Measurements from ENCODE around the gene NFYA. TPM values are rescaled to one million over a fixed set of nuclear protein-coding genes. Genes with fewer than 3 reads are reported as not detected.

The NFYA gene
- total and polyA plus RNA-seq, 9 of the 15 experiments (the other 6 are each of a cell fraction or from before 2014, with no cell fraction given) = 7.3 to 37.1 (median 21.8) TPM

DNA sequence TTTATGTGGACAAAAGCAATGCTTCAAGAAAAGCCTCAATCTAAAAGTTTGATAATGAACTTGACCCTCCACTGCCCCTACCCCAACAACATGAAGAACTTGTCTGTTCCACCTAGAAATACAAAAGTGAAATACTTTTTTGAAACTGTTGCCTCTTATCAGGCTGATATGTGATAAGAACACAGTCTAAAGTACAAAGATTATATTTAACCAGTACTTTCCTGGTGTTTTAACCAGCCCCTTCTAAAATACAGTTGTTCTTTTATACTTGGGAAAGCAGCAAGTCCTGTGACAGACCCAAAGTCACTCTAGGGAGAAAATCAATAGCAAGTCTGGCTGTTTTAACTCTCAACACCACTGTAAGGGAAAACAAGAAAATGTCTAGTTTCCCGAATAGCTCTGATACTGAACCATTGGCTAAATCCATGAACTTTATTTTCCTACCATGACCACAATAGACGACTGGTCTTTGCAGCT is 7.2 kb upstream of the NFYA start (continued):
- TF ChIP-seq U2AF2 (optimal IDR thresholded peaks at IDR 0.05; ENCODE audit: low read depth, low read length) (no peak), ZNF551 (CRISPR knock-in tag; IDR thresholded peaks at IDR 0.05) (no peak), CBFA2T3 (IDR thresholded peaks at IDR 0.05) (no peak)
- TF ChIP-seq, protein P1, sequence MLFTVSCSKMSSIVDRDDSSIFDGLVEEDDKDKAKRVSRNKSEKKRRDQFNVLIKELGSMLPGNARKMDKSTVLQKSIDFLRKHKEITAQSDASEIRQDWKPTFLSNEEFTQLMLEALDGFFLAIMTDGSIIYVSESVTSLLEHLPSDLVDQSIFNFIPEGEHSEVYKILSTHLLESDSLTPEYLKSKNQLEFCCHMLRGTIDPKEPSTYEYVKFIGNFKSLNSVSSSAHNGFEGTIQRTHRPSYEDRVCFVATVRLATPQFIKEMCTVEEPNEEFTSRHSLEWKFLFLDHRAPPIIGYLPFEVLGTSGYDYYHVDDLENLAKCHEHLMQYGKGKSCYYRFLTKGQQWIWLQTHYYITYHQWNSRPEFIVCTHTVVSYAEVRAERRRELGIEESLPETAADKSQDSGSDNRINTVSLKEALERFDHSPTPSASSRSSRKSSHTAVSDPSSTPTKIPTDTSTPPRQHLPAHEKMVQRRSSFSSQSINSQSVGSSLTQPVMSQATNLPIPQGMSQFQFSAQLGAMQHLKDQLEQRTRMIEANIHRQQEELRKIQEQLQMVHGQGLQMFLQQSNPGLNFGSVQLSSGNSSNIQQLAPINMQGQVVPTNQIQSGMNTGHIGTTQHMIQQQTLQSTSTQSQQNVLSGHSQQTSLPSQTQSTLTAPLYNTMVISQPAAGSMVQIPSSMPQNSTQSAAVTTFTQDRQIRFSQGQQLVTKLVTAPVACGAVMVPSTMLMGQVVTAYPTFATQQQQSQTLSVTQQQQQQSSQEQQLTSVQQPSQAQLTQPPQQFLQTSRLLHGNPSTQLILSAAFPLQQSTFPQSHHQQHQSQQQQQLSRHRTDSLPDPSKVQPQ (CRISPR knock-in tag; IDR thresholded peaks at IDR 0.05; ENCODE audit: borderline replicate concordance) = no peak
- TF ChIP-seq, protein P2, sequence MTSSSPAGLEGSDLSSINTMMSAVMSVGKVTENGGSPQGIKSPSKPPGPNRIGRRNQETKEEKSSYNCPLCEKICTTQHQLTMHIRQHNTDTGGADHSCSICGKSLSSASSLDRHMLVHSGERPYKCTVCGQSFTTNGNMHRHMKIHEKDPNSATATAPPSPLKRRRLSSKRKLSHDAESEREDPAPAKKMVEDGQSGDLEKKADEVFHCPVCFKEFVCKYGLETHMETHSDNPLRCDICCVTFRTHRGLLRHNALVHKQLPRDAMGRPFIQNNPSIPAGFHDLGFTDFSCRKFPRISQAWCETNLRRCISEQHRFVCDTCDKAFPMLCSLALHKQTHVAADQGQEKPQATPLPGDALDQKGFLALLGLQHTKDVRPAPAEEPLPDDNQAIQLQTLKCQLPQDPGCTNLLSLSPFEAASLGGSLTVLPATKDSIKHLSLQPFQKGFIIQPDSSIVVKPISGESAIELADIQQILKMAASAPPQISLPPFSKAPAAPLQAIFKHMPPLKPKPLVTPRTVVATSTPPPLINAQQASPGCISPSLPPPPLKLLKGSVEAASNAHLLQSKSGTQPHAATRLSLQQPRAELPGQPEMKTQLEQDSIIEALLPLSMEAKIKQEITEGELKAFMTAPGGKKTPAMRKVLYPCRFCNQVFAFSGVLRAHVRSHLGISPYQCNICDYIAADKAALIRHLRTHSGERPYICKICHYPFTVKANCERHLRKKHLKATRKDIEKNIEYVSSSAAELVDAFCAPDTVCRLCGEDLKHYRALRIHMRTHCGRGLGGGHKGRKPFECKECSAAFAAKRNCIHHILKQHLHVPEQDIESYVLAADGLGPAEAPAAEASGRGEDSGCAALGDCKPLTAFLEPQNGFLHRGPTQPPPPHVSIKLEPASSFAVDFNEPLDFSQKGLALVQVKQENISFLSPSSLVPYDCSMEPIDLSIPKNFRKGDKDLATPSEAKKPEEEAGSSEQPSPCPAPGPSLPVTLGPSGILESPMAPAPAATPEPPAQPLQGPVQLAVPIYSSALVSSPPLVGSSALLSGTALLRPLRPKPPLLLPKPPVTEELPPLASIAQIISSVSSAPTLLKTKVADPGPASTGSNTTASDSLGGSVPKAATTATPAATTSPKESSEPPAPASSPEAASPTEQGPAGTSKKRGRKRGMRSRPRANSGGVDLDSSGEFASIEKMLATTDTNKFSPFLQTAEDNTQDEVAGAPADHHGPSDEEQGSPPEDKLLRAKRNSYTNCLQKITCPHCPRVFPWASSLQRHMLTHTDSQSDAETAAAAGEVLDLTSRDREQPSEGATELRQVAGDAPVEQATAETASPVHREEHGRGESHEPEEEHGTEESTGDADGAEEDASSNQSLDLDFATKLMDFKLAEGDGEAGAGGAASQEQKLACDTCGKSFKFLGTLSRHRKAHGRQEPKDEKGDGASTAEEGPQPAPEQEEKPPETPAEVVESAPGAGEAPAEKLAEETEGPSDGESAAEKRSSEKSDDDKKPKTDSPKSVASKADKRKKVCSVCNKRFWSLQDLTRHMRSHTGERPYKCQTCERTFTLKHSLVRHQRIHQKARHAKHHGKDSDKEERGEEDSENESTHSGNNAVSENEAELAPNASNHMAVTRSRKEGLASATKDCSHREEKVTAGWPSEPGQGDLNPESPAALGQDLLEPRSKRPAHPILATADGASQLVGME (CRISPR knock-in tag; IDR thresholded peaks at IDR 0.05) = no peak

Data from K562 (cell line).